CD4-positive, alpha-beta T cell (primary cell): Measurements from ENCODE around the gene HELB. TPM values are rescaled to one million over a fixed set of nuclear protein-coding genes. Genes with fewer than 3 reads are reported as not detected.
A peak's percentile ranks its signal among the peaks of the same experiment; 100 is the strongest.

Experiments
- ATAC-seq: fragments of 200-7000 bp; cut with Tn5 transposase; one replicate; pipeline ENCODE4 v1.10.0; 2022; ENCODE audit warnings: mild to moderate bottlenecking; ENCODE audit not compliant: poor library complexity
- CTCF ChIA-PET: fragments of 350-600 bp; sonication (Branson Sonifier 250); formaldehyde crosslinking; loops from one replicate; lab custom pipeline; 2021; ENCODE audit warnings: antibody characterized with exemption, inconsistent platforms; lab: Charles Lee
- POLR2A ChIA-PET: fragments of 350-600 bp; sonication (Branson Sonifier 250); formaldehyde crosslinking; loops from one replicate; lab custom pipeline; 2021; ENCODE audit warnings: antibody characterized with exemption, inconsistent platforms; lab: Charles Lee
- DNase-seq, 14 experiments: peaks; one replicate each; pipeline ENCODE4 v3.0.0-alpha.2; 2013 to 2020; ENCODE audit warnings: mixed read lengths in 2 of 14
- H3K27ac ChIP-seq, 2 donors: one replicate each; pipeline versions ENCODE4 v1.5.1 to v1.7.0; 2013; ENCODE audit warnings: low read length in 2 of 2, low read depth in 1 of 2, mild to moderate bottlenecking in 1 of 2
- H3K27me3 ChIP-seq, 2 experiments: 1 replicate in 1 of 2; 2 replicates in 1 of 2; pipeline versions ENCODE4 v1.6.1 to v1.7.0; 2013; ENCODE audit warnings: low read length in 2 of 2, control low read depth in 1 of 2, mild to moderate bottlenecking in 1 of 2, moderate library complexity in 1 of 2; ENCODE audit not compliant: insufficient read depth in 2 of 2, control insufficient read depth in 1 of 2
- H3K36me3 ChIP-seq: one replicate; pipeline ENCODE4 v1.6.1; 2013; ENCODE audit warnings: low read length, control low read depth; ENCODE audit not compliant: insufficient read depth
- H3K4me1 ChIP-seq: one replicate; pipeline ENCODE4 v1.6.1; 2013; ENCODE audit warnings: low read length, control low read depth; ENCODE audit not compliant: insufficient read depth
- H3K4me3 ChIP-seq: one replicate; pipeline ENCODE4 v1.5.1; 2013; ENCODE audit warnings: mild to moderate bottlenecking, low read length, moderate library complexity
- H3K9me3 ChIP-seq, 2 experiments: 1 replicate in 1 of 2; 2 replicates in 1 of 2; pipeline versions ENCODE4 v1.6.1 to v1.7.0; 2013; ENCODE audit warnings: low read length in 2 of 2, mild to moderate bottlenecking in 2 of 2, control low read depth in 1 of 2, moderate library complexity in 1 of 2; ENCODE audit not compliant: control insufficient read depth in 1 of 2, insufficient read depth in 1 of 2
- H3K27ac Mint-ChIP-seq: one replicate; pipeline ENCODE4 v1.8.0; 2020; ENCODE audit warnings: mixed read lengths
- H3K27me3 Mint-ChIP-seq: one replicate; pipeline ENCODE4 v1.8.0; 2021; ENCODE audit warnings: mixed read lengths
- H3K36me3 Mint-ChIP-seq: one replicate; pipeline ENCODE4 v1.8.0; 2021; ENCODE audit warnings: low read depth, mixed read lengths
- H3K4me1 Mint-ChIP-seq: one replicate; pipeline ENCODE4 v1.8.0; 2021; ENCODE audit warnings: low read depth, mixed read lengths
- H3K4me3 Mint-ChIP-seq: one replicate; pipeline ENCODE4 v1.8.0; 2020; ENCODE audit warnings: mild to moderate bottlenecking, mixed read lengths
- H3K9me3 Mint-ChIP-seq: one replicate; pipeline ENCODE4 v1.8.0; 2020; ENCODE audit warnings: mixed read lengths
- CTCF ChIP-seq: fragments of 200-600 bp; IDR thresholded peaks from one replicate; pipeline ENCODE4 v1.8.0; 2022; ENCODE audit warnings: antibody characterized with exemption, mild to moderate bottlenecking
- intact Hi-C, 2 experiments: fragments of 100-400 bp; cut with DNase I in 1 of 2; cut with micrococcal nuclease in 1 of 2; formaldehyde crosslinking; loops; one replicate each; pipeline versions ENCODE4 v1.15.1 to v1.9.0; 2023 to 2025; cut with DNase I, micrococcal nuclease
- total RNA-seq, 174 experiments: library from RNA in 2 of 174; stranded (reverse) in 2 of 174; gene quantifications; one replicate each; pipeline ENCODE4 v1.2.3 and lab custom pipeline; 2021 to 2026

The HELB gene
- total RNA-seq, 2 experiments from 2014 or later: 33.8 to 35.8 TPM

- H3K36me3 ChIP-seq: no peaks in the 10 kb centered on the region
- ChIA-PET POLR2A (interaction anchor here (1.2 kb wide), 1 partner anchor 15 kb away, joined by 3 read pairs; the partner anchor contains the start of gene HELB), CTCF (interaction anchor here (0.9 kb wide), 1 partner anchor 118 kb away, joined by 3 read pairs; the partner anchor contains the start of gene TMBIM4)
- Mint-ChIP-seq H3K36me3 (no peaks in the 10 kb centered on the region), H3K4me1 (peaks cover 86% of the 10 kb centered on the region), H3K27ac (peak overlapping the region; percentile 84), H3K4me3 (peak overlapping the region; percentile 55), H3K27me3 (no peaks in the 10 kb centered on the region), H3K9me3 (peaks cover 4% of the 10 kb centered on the region)
- intact Hi-C loops: loop anchor here in 1 of 2 experiments (5.0 kb wide), 2 partner anchors 115 to 155 kb away; partner anchors contain the start of gene LLPH
- no peak for ATAC-seq
- no peaks in the 10 kb centered on the region for H3K27me3 ChIP-seq
- no peak for DNase-seq
- H3K4me3 ChIP-seq: no peak overlapping the region
- H3K27ac ChIP-seq: peak overlapping the region; percentile 14 to 25
- TF ChIP-seq CTCF: no peak
- peaks cover 71% of the 10 kb centered on the region for H3K4me1 ChIP-seq
- H3K9me3 ChIP-seq: peaks cover 0 to 3% of the 10 kb centered on the region in 2 experiments
Measured at GRCh38 chr12:66287275-66287674, 15.0 kb upstream of the HELB start.

GRCh38 chr12:66288121-66288520 lies 14.2 kb upstream of the HELB start:
- ATAC-seq (peak; percentile 97), DNase-seq (peak; percentile 28 to 93 (median 56))
- Histone ChIP-seq H3K36me3 (no peaks in the 10 kb centered on the region), H3K4me1 (peaks cover 79% of the 10 kb centered on the region), H3K4me3 (peak overlapping the region; percentile 24), H3K9me3 (peaks cover 0 to 3% of the 10 kb centered on the region in 2 experiments), H3K27me3 (no peaks in the 10 kb centered on the region), H3K27ac (peak overlapping the region in 1 of 2 donors; percentile 25)
- Mint-ChIP-seq H3K4me3 (peak overlapping the region; percentile 55), H3K36me3 (no peaks in the 10 kb centered on the region), H3K27ac (peak overlapping the region; percentile 84), H3K9me3 (peaks cover 4% of the 10 kb centered on the region), H3K27me3 (no peaks in the 10 kb centered on the region), H3K4me1 (peaks cover 87% of the 10 kb centered on the region)
- intact Hi-C loops: loop anchor here (1.0 to 5.0 kb wide), 3 partner anchors 15 to 156 kb away; partner anchors contain the start of gene LLPH (in 1 of the 2)
- CTCF ChIA-PET: interaction anchor here (0.8 to 1.2 kb wide), 6 partner anchors 9 to 119 kb away, joined by 3 to 7 read pairs (median 3); partner anchors contain the start of genes HELB and TMBIM4
- POLR2A ChIA-PET: interaction anchor here (0.6 to 3.9 kb wide), 15 partner anchors 10 to 1119 kb away, joined by 3 to 97 read pairs (median 4); partner anchors contain the start of genes HELB, LLPH and TMBIM4
- TF ChIP-seq CTCF: no peak

- Histone ChIP-seq H3K27ac (peak overlapping the region in 1 of 2 donors; percentile 9), H3K4me3 (no peak overlapping the region), H3K27me3 (no peaks in the 10 kb centered on the region), H3K4me1 (peaks cover 75% of the 10 kb centered on the region), H3K36me3 (no peaks in the 10 kb centered on the region), H3K9me3 (peaks cover 0 to 3% of the 10 kb centered on the region in 2 experiments)
- peak overlapping the region; percentile 12 for H3K4me3 Mint-ChIP-seq
- H3K27ac Mint-ChIP-seq: peak overlapping the region; percentile 84
- intact Hi-C loops: loop anchor here in 1 of 2 experiments (5.0 kb wide), 2 partner anchors 117 to 157 kb away; partner anchors contain the start of gene LLPH
- peaks cover 4% of the 10 kb centered on the region for H3K9me3 Mint-ChIP-seq
- TF ChIP-seq CTCF: no peak
- DNase-seq (no peak), ATAC-seq (no peak)
- H3K36me3 Mint-ChIP-seq: no peaks in the 10 kb centered on the region
- H3K27me3 Mint-ChIP-seq: no peaks in the 10 kb centered on the region
- CTCF ChIA-PET: no interaction called here
- peaks cover 78% of the 10 kb centered on the region for H3K4me1 Mint-ChIP-seq
- POLR2A ChIA-PET: interaction anchor here (3.9 kb wide), 1 partner anchor 15 kb away, joined by 97 read pairs; the partner anchor contains the start of gene HELB
Measured at GRCh38 chr12:66289485-66289884, 12.8 kb upstream of the HELB start.
